Coronary artery (tissue), 2 donors: ENCODE data around the gene SPATS2.

ENCODE experiments used
- DNase-seq: peaks from one replicate; pipeline ENCODE4 v3.0.0-alpha.2; 2017; ENCODE audit warnings: low spot score
- H3K27ac ChIP-seq, 2 donors: fragments of 200-600 bp; sonication (generic); one replicate each; pipeline ENCODE4 v1.5.1; 2016 to 2019
- H3K4me3 ChIP-seq: fragments of 200-600 bp; sonication (generic); 2 replicates; pipeline ENCODE4 v1.5.1; 2016; ENCODE audit warnings: mild to moderate bottlenecking, moderate library complexity
- TF ChIP-seq, protein P1 (sequence below): fragments of 200-600 bp; sonication (generic); IDR thresholded peaks from one replicate; pipeline ENCODE4 v1.5.1; 2019; ENCODE audit warnings: antibody characterized with exemption

SPATS2 gene

DNA sequence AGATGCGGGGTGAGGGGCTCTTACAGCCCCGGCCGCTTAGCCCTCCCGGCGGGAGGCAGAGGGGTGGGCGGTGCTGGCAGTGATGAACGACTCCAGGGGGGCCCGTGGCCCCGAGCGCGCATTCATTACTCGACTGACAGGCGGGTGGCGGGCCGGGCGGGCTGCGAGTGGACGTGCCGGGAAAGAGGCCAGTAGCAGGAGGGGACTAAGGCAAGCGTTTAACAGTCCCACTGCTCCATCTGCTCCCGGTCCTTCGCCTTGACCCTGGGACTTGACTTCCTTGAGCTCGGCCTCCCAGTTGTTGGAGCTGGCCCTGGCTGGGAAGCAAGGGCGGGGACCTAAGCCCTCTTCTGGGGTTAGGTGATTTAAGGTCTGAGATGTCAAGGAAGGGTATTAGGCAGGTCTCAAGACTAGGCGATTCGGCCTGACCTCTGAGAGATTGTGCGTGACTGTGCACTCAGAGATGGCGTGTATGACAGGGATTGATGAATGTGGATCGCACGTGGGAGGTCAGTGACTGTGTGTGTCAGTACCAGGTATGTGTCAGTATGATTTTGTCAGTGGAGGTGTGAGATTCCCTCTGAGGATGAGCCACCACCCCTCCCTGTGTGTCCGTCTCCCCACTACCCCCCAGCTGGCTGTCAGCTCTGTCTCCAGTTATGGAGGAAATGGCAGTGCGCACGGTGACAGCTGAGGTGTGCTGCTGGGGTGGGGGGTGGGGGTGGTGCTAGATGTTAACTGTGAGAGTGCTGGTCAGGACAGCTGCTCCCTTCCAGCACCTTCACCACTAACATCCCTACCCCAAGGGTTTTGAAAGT is 24.1 kb upstream of the SPATS2 start:
- no peak overlapping the region for H3K27ac ChIP-seq
- TF ChIP-seq, protein P1, sequence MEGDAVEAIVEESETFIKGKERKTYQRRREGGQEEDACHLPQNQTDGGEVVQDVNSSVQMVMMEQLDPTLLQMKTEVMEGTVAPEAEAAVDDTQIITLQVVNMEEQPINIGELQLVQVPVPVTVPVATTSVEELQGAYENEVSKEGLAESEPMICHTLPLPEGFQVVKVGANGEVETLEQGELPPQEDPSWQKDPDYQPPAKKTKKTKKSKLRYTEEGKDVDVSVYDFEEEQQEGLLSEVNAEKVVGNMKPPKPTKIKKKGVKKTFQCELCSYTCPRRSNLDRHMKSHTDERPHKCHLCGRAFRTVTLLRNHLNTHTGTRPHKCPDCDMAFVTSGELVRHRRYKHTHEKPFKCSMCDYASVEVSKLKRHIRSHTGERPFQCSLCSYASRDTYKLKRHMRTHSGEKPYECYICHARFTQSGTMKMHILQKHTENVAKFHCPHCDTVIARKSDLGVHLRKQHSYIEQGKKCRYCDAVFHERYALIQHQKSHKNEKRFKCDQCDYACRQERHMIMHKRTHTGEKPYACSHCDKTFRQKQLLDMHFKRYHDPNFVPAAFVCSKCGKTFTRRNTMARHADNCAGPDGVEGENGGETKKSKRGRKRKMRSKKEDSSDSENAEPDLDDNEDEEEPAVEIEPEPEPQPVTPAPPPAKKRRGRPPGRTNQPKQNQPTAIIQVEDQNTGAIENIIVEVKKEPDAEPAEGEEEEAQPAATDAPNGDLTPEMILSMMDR: no peak

DNA sequence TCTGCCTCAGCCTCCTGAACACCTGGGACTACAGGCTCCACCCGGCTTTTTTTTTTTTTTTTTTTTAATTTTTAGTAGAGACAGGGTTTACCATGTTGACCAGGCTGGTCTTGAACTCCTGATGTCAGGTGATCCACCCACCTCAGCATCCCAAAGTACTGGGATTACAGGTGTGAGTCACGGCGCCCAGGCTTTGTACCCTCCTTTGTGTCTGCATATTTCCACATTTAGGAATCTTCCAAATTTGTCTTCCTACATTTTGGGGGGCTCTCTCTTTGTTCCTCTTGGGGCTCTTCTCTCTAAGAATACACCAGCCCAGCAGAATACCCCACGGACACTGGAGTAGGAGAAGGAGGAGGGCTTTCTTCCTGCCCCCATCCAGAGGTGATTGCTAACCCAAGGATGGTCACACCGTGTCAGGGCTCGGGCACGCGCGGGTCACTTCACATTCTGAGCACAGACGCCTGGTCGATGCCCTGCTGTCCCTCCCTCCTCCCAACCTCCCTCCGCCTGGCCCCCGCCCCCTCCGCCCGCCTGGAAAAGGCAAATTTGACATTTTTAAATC is 22.7 kb upstream of the SPATS2 start:
- TF ChIP-seq, protein P1: no peak
- DNase-seq: no peak
- no peak overlapping the region for H3K27ac ChIP-seq
- H3K4me3 ChIP-seq: peak overlapping the region; percentile 76

More for the DNA sequence above, 24.1 kb upstream of the SPATS2 start:
- peak overlapping the region; percentile 64 for H3K4me3 ChIP-seq
- DNase-seq: no peak

DNA sequence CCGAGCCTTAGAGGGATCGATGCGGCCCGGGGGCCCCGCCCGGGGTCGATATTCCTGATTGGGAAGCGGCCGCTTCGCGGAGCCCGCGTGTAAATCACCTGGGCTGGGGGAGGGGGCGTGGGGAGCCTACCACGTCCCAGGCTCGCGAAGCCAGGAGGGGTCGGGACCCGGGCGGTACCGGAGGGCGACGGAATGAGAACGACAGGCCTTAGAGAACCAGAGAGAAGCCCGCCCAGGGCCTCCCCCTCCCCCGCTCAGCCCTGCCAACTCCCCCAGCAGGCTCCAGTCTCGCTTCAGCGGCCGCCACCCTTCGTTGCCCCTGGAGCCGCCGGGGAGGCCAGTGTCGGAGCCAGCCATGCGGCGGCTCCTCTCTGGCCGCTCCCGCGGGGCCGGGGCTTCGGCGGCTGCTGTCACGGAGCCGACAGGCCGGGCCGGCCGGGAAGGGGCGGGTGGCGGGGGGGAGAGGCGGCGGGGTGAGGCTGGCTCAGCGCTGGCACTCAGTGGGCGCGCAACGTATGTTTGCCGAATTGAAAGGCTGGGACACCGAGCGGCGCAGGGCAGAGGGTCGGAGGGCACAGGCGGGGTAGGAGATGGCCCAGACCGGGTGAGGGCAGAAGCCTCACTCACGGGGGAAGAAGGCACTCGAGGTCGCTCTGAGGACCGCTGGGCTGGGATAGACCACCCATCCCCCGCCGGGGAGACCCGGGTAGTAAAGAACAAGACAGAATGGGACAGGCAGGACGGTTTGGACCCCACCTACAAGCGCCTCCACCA is 22.0 kb upstream of the SPATS2 start:
- no peak for DNase-seq
- TF ChIP-seq, protein P1: no peak
- Histone ChIP-seq H3K4me3 (peak overlapping the region; percentile 76), H3K27ac (no peak overlapping the region)

DNA sequence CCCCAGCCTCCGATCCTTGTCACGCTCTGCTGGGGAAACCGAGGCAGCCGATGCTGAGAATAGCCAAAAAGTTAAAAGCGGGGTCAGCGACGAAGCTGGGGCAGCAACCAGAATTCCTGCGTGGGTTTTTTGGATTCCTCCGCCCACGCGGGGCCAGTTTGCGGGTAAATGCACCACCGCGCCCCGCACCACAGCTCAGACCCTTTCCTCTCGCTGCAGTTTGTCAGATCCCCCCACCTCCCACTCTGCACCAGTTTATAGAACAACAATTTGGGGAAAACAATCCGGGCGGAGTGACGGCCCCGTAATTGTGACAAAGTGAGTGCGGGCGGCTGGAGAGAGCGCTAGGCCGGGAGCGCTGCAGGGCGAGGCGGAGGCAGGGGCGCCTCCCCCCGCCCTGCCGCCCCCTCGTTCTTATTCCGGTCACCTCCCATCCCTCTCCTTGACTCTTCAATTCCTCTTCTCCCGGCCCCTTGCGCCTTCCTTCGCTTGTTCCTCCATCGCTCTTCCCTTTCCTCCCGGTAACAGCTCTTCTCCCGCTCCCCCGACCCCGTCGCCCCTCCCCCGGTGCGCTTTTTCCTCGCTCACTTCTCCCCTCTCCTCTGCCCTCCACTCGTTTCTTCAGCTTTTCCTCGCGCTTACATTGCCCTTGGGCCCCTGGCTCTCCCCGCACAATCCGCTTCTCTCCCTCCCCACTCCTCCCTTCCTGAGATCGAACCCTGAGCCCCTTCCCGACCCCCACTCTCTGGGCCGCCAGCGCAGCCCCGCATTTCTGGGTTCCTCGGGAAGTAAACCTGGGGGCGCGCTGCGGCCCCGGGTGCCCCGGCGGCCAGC is 21.2 kb upstream of the SPATS2 start:
- Histone ChIP-seq H3K4me3 (peak overlapping the region; percentile 76), H3K27ac (no peak overlapping the region)
- no peak for DNase-seq
- TF ChIP-seq, protein P1: no peak

DNA sequence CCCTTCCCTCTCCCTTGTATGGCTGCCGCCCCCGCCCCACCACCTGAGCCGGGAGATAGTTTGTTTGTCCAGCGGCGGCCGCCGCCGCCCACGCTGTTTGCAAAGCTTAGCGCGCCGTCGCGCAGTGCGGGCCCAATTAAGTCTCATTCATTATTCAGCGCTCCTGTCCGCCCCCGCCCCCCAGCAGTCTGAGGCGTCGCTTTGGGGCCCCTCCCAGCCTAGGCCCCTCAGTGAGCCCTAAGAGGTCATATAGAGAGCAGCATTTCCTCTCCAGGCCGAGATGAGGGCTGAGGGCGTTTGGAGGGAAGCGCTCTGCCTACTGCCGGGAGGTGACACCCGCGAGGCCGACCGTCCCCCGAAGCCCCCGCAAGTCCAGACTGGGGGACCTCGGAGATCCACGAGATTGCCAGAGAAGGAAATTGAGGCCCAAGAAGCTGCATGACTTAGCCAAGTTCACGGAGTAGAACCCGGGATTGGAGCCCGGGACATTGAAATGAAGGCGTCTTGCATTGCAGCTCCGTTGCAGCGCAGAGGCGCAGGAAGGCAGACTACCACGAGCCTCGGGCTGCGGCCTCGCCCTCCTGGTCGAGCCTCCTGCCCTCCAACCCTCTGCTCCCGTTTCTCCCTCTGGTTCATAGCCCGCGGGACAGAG is 20.5 kb upstream of the SPATS2 start, which contains the start of gene DNAJC22:
DNAJC22 (plus strand) TSS at position 230 of the 652 bp plus-strand sequence. CDS start 1,985 bp downstream, outside the sequence.
- peak; percentile 70 for DNase-seq
- TF ChIP-seq, protein P1: no peak
- peak within 1 kb of the TSS; percentile 76 for H3K4me3 ChIP-seq
- no peak within 1 kb of the TSS for H3K27ac ChIP-seq
